Liver (tissue), 9 donors: Measurements from ENCODE around the gene DMWD. TPM values are rescaled to one million over a fixed set of nuclear protein-coding genes. Genes with fewer than 3 reads are reported as not detected.

Source experiments
- DNase-seq: peaks from one replicate; pipeline ENCODE4 v3.0.0-alpha.2; 2017; ENCODE audit warnings: low spot score
- H3K27ac ChIP-seq, 2 donors: one replicate each; pipeline ENCODE4 v1.7.0; 2013; ENCODE audit warnings: inconsistent platforms in 2 of 2, low read length in 2 of 2, control low read depth in 1 of 2, low read depth in 1 of 2, mild to moderate bottlenecking in 1 of 2
- H3K27me3 ChIP-seq, 4 donors: one replicate each; pipeline versions ENCODE4 v1.6.1 to v1.7.0; 2013; ENCODE audit warnings: low read length in 3 of 4, inconsistent platforms in 1 of 4, mild to moderate bottlenecking in 1 of 4, moderate library complexity in 1 of 4; ENCODE audit not compliant: control insufficient read depth in 4 of 4, insufficient read depth in 4 of 4
- H3K36me3 ChIP-seq, 4 donors: one replicate each; pipeline versions ENCODE4 v1.6.1 to v1.7.0; 2013; ENCODE audit warnings: low read length in 3 of 4, mild to moderate bottlenecking in 3 of 4, low read depth in 1 of 4, moderate library complexity in 1 of 4; ENCODE audit not compliant: control insufficient read depth in 4 of 4, insufficient read depth in 3 of 4
- H3K4me1 ChIP-seq, 4 donors: one replicate each; pipeline versions ENCODE4 v1.6.1 to v1.7.0; 2013; ENCODE audit warnings: low read length in 3 of 4, mild to moderate bottlenecking in 3 of 4, moderate library complexity in 1 of 4; ENCODE audit not compliant: control insufficient read depth in 4 of 4, insufficient read depth in 4 of 4
- H3K4me3 ChIP-seq, 3 donors: one replicate each; pipeline versions ENCODE4 v1.6.1 to v1.7.0; 2013; ENCODE audit warnings: low read length in 3 of 3, control low read depth in 1 of 3, low read depth in 1 of 3, mild to moderate bottlenecking in 1 of 3
- H3K9ac ChIP-seq, 2 donors: one replicate each; pipeline ENCODE4 v1.7.0; 2013; ENCODE audit warnings: low read length in 2 of 2, mild to moderate bottlenecking in 2 of 2, moderate library complexity in 2 of 2, control low read depth in 1 of 2, low read depth in 1 of 2
- H3K9me3 ChIP-seq, 4 donors: one replicate each; pipeline versions ENCODE4 v1.6.1 to v1.7.0; 2013; ENCODE audit warnings: low read length in 3 of 4; ENCODE audit not compliant: control insufficient read depth in 4 of 4
- EGR1 ChIP-seq, 2 donors: IDR thresholded peaks; 2 replicates each; pipeline ENCODE4 v1.6.1; 2016 to 2018; ENCODE audit warnings: antibody characterized with exemption in 2 of 2, low read depth in 2 of 2
- HNF4A ChIP-seq, 2 donors: conservative IDR thresholded peaks; 2 replicates each; pipeline ENCODE4 v1.6.1; 2016; ENCODE audit warnings: antibody characterized with exemption in 2 of 2, mild to moderate bottlenecking in 2 of 2
- RAD21 ChIP-seq, 2 donors: IDR thresholded peaks; 2 replicates each; pipeline ENCODE4 v1.6.1; 2016; ENCODE audit warnings: antibody characterized with exemption in 2 of 2, mild to moderate bottlenecking in 2 of 2
- RXRA ChIP-seq, 2 donors: IDR thresholded peaks; 2 replicates each; pipeline ENCODE4 v1.6.1; 2017 to 2018; ENCODE audit warnings: antibody characterized with exemption in 2 of 2, mild to moderate bottlenecking in 1 of 2
- SP1 ChIP-seq: IDR thresholded peaks from 2 replicates; pipeline ENCODE4 v1.6.1; 2018; ENCODE audit warnings: antibody characterized with exemption, mild to moderate bottlenecking
- TAF1 ChIP-seq: conservative IDR thresholded peaks from 2 replicates; pipeline ENCODE4 v1.6.1; 2016; ENCODE audit warnings: antibody characterized with exemption, mild to moderate bottlenecking
- WGBS: extraction: QIAGEN DNeasy Blood & Tissue Kit; methylation state at CpG from one replicate; pipeline ENCODE4 v1.1.7; 2013; 5-methylcytosine and 5-hydroxymethylcytosine counted together
- polyA plus RNA-seq, 2 donors: library from polyadenylated mRNA; stranded (reverse) in 1 of 2; unstranded in 1 of 2; fragments of 200-250 nt in 1 of 2; fragments of >200 nt in 1 of 2; fragmentation: Nextera tagmentation in 1 of 2; extraction: Ambion mirVana in 1 of 2; gene quantifications; one replicate each; pipeline versions ENCODE4 v1.2.1 to v1.2.3, GENCODE V29; 2013 to 2015
- total RNA-seq, 2 donors: library from RNA; depleted of rRNA; stranded (reverse); fragments of >200 nt; gene quantifications; one replicate each; pipeline ENCODE4 v1.2.3, GENCODE V29; 2014
- TF ChIP-seq, protein P1 (sequence below): IDR thresholded peaks from 2 replicates; pipeline ENCODE4 v1.6.1; 2016; ENCODE audit warnings: antibody characterized with exemption
- TF ChIP-seq, protein P2 (sequence below): IDR thresholded peaks from 2 replicates; pipeline ENCODE4 v1.6.1; 2016; ENCODE audit warnings: antibody characterized with exemption
- TF ChIP-seq, protein P3 (sequence below): IDR thresholded peaks from 2 replicates; pipeline ENCODE4 v1.6.1; 2016; ENCODE audit warnings: antibody characterized with exemption, mild to moderate bottlenecking
- donor health status: healthy.
- donor health status: healthy.
- donor health status: healthy.
- donor health status: healthy.
- donor health status: healthy.

Gene DMWD
- total and polyA plus RNA-seq, 4 donors = 3.7 to 14.6 (median 8.9) TPM

DNA sequence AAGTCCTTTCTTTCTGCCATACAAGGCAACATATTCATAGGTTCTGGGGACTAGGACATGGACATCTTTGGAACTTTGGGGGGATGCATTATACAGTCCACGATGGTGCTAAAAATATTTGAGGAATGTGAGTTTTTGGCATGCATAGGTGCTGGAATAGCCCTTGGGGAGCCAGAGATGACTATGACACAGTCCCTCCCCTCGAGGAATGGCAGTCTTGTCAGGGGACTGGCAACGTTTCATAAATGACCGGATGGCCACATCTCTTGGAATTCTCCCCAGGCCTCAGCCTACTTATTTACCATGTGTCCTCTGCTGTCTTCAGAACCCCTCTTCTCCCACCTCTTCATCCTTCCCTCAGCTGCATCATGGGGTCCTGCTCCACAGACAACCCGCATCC is 45.8 kb downstream of the DMWD start:
- Histone ChIP-seq H3K4me1 (no peaks in the 10 kb centered on the region), H3K4me3 (no peak overlapping the region), H3K9ac (no peak overlapping the region), H3K36me3 (no peaks in the 10 kb centered on the region), H3K27ac (no peak overlapping the region), H3K27me3 (no peaks in the 10 kb centered on the region), H3K9me3 (no peaks in the 10 kb centered on the region)
- WGBS = 83% methylated on average over 5 of the region's 5 CpGs
- TF ChIP-seq TAF1 = no peak
- TF ChIP-seq, protein P1, sequence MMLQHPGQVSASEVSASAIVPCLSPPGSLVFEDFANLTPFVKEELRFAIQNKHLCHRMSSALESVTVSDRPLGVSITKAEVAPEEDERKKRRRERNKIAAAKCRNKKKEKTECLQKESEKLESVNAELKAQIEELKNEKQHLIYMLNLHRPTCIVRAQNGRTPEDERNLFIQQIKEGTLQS = no peak
- TF ChIP-seq RXRA (IDR thresholded peaks at IDR 0.05) = no peak
- no peak for TF ChIP-seq EGR1 (IDR thresholded peaks at IDR 0.05; ENCODE audit: low read depth in 2 of 2)
- no peak for TF ChIP-seq SP1
- no peak for DNase-seq

DNA sequence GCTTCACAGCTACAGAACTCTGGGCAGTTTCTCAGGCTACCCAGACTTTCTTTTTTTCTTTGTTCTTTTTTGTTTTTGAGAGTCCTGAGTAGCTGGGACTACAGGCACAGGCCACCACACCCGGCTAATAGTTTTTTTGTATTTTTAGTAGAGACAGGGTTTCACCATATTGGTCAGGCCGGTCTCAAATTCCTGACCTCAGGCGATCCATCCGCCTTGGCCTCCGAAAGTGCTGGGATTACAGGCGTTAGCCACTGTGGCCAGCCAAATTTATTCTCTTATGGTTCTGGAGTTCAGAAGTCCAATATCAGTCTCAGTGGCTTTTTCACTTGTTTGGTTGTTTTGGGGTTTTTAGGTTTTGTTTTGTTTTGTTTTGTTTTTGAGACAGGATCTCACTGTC is 47.0 kb downstream of the DMWD start:
- no peak for DNase-seq
- Histone ChIP-seq H3K9me3 (no peaks in the 10 kb centered on the region), H3K27ac (no peak overlapping the region), H3K4me1 (no peaks in the 10 kb centered on the region), H3K4me3 (no peak overlapping the region), H3K9ac (no peak overlapping the region), H3K27me3 (no peaks in the 10 kb centered on the region), H3K36me3 (no peaks in the 10 kb centered on the region)
- 86% methylated on average over 6 of the region's 6 CpGs for whole genome bisulfite sequencing
- no peak for TF ChIP-seq HNF4A (conservative IDR thresholded peaks at IDR 0.05)
- TF ChIP-seq, protein P2, sequence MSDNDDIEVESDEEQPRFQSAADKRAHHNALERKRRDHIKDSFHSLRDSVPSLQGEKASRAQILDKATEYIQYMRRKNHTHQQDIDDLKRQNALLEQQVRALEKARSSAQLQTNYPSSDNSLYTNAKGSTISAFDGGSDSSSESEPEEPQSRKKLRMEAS = no peak
- TF ChIP-seq, protein P1 = no peak
- TF ChIP-seq, protein P3, sequence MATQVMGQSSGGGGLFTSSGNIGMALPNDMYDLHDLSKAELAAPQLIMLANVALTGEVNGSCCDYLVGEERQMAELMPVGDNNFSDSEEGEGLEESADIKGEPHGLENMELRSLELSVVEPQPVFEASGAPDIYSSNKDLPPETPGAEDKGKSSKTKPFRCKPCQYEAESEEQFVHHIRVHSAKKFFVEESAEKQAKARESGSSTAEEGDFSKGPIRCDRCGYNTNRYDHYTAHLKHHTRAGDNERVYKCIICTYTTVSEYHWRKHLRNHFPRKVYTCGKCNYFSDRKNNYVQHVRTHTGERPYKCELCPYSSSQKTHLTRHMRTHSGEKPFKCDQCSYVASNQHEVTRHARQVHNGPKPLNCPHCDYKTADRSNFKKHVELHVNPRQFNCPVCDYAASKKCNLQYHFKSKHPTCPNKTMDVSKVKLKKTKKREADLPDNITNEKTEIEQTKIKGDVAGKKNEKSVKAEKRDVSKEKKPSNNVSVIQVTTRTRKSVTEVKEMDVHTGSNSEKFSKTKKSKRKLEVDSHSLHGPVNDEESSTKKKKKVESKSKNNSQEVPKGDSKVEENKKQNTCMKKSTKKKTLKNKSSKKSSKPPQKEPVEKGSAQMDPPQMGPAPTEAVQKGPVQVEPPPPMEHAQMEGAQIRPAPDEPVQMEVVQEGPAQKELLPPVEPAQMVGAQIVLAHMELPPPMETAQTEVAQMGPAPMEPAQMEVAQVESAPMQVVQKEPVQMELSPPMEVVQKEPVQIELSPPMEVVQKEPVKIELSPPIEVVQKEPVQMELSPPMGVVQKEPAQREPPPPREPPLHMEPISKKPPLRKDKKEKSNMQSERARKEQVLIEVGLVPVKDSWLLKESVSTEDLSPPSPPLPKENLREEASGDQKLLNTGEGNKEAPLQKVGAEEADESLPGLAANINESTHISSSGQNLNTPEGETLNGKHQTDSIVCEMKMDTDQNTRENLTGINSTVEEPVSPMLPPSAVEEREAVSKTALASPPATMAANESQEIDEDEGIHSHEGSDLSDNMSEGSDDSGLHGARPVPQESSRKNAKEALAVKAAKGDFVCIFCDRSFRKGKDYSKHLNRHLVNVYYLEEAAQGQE = no peak

DNA sequence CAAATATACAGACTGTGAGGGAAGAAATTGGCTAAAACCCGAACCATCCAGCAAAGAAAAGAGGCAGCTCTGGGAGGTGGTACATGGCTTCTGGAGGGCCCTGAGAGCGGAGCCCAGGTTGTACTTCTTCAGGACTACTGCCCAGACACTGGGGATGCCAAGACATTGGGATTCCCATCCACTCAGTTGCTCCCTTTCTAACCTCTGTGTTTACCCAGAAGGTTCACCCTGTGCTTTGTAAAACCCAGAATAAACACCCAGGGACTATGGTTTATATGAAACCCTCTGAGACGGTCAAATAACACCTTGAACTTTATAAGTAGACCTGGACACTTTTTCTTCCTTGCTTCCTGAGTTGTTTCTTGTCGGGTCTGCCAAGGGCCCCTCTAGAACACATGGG is 49.7 kb downstream of the DMWD start:
- no peak overlapping the region for H3K9ac ChIP-seq
- no peak overlapping the region for H3K4me3 ChIP-seq
- TF ChIP-seq RAD21 (IDR thresholded peaks at IDR 0.05) (no peak), RXRA (IDR thresholded peaks at IDR 0.05) (no peak), TAF1 (no peak)
- H3K9me3 ChIP-seq = no peaks in the 10 kb centered on the region
- no peaks in the 10 kb centered on the region for H3K36me3 ChIP-seq
- WGBS = 75% methylated on average over 4 of the region's 4 CpGs
- H3K4me1 ChIP-seq = no peaks in the 10 kb centered on the region
- H3K27ac ChIP-seq = no peak overlapping the region
- no peaks in the 10 kb centered on the region for H3K27me3 ChIP-seq
- no peak for DNase-seq
